T1000 (cell line): ENCODE results near the gene GNE.
A peak's percentile ranks its signal among the peaks of the same experiment; 100 is the strongest.
"Not testable (repeated sequence)": the region's sequence is repeated elsewhere in the genome, so short reads cannot be mapped to it uniquely, and the experiment has no call there.

ENCODE experiments used
- DNase-seq: peaks from one replicate; lab custom pipeline; 2025; ENCODE audit warnings: mixed read lengths; lab: John Stamatoyannopoulos, UW

The GNE gene, protein sequence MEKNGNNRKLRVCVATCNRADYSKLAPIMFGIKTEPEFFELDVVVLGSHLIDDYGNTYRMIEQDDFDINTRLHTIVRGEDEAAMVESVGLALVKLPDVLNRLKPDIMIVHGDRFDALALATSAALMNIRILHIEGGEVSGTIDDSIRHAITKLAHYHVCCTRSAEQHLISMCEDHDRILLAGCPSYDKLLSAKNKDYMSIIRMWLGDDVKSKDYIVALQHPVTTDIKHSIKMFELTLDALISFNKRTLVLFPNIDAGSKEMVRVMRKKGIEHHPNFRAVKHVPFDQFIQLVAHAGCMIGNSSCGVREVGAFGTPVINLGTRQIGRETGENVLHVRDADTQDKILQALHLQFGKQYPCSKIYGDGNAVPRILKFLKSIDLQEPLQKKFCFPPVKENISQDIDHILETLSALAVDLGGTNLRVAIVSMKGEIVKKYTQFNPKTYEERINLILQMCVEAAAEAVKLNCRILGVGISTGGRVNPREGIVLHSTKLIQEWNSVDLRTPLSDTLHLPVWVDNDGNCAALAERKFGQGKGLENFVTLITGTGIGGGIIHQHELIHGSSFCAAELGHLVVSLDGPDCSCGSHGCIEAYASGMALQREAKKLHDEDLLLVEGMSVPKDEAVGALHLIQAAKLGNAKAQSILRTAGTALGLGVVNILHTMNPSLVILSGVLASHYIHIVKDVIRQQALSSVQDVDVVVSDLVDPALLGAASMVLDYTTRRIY

DNA sequence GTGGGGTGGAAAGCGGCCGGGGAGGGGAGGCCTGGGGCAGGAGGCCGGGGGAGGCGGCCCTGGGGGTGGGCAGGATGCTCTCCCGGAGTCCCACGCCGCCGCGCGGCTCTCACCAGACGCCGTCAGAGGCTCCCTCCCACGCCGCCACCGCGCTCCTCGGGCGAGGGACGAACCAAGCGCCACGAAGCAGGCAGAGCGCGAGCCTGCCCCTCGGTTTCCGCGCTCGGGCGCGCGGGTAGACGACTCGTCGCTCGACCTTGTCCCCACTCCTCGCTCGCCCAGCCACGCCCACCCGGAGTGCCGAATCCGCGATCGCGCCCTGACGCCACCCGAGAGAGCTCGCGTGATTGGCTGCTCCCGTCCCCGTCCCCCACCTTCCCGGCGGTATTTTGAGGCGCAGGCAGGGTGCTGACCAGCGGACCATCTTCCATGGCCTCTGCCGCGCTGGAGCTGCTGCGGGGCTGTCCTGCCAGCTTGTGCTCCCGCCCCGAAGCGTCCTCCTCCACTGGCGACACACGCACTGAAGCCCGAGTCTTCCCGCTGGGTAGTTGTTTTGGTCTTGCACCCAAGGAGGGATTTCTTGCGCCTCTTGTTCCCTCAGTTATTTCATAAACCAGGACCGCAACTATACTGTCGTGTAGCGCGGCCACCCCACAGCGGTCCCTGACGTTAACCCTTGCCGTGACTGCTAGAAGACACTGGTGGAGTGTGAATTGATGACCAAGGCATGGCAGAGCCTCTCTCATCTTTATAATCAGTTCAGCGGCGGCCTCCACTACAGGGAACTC is at the start of gene GNE:
Gene GNE, minus strand, starts transcription at position 241 of the 788 bp plus-strand sequence. CDS start 9,093 bp downstream, outside the sequence.
- peak; percentile 89 for DNase-seq

DNA sequence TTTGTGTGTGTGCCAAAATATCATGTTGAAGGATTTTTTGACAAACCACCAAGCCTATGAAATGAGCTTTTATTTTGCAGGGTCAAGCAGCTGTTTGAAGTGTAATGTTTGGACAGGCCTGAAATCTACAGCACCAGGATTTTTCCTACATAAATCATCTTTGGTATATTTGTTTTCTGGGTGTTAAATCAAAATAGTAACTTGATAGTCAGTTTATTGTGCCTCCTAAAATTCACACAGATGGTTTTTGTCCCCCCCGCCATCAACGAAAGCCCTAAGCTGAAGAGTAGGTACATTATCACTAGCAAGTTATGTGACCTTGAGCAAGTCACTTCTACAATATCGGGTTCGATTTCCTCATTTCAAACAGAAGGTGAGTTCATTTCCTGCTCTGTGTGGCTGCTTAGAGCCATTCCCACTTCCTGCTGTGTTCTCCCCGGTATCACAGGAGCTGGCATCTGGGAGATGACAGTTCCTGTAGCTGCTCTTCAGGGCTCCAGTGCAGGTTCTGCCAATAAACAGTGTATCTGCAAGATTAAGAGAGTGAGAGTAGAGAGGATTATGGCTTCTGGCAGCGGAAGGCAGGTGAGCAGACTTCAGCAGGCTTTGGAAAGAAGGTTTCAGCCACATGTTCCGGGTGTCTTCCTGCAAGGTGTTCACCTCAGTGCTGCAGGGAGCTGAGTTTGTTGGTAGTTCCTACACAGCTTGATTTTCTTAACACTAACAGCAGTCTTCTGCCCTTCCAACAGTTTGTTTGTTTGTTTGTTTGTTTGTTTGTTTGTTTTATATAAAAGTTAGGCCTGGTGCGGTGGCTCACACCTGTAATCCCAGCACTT is 48.4 kb upstream of the GNE start:
- no peak for DNase-seq

DNA sequence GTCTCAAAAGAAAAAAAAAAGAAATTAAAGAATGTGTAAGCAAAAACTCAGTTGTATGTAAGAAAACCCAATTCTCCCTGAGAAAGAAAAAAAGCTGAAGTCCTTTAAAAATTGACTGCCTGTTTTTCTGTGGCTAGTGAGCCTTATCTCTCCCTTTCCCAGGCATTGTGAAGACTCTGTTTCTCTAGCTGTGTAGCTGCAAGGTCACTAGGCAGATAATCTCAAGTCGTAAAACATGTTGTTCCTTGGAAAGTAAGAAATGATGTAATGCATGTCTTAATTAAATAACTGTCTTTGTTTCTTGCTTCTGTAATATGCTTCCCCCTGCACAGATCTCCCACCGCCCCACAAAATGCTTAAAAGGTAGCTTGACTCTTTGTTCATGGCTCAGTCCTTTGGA is 46.1 kb upstream of the GNE start:
- not testable (repeated sequence) for DNase-seq

DNA sequence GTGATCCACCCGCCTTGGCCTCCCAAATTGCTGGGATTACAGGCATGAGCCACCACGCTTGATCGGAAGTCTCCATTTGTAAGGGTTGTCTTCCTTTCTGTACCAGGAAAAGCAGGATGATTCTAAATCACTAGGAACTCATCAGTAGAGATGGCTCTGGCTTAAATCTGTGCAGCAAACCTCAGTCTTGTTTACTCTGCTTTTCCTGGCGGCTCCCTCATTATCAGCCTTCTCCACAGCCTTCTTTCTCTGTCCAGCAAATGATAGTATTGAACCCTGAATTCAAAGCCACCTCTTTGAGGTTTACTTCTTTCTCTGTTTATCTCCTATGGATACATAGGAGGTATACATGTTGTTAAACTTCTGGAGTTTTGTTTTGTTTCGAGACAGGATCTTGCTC is 43.0 kb upstream of the GNE start:
- no peak for DNase-seq

DNA sequence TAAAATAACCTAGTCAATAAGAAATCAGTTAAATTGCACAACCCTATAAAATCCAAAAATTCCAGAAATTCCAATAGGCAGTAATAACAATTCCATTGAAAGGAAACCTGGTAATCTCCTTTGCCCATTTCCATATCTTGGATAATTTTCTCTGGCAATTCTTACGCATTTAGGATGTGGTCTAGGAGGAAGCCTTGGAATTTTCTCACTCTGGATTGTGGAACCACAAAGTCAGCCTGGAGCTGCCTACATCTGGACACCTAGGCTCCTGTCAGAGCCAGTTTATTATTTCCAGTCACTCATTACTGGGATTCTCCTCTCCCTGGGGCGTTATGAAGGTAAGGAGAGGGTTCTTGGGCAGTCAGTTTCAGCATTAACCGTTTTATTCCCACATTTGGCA is 40.3 kb upstream of the GNE start:
- DNase-seq: no peak

DNA sequence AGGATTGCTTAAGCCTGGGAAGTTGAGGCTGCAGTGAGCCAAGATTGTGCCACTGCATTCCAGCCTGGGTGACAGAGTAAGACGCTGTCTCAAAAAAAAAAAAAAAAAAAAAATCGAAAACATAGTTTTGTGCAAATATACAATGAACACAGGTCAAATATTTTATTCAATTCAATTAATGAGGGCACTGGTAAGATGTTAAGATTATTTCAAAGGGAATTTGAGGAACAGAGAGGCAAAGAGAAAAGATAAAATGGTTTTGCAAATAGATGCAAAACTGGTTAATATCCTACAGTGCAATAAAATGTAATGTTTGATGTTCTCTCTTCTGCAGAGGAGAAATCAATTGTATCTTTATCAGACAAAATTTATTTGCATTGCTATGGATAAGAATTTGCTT is 39.5 kb upstream of the GNE start:
- DNase-seq: no peak

DNA sequence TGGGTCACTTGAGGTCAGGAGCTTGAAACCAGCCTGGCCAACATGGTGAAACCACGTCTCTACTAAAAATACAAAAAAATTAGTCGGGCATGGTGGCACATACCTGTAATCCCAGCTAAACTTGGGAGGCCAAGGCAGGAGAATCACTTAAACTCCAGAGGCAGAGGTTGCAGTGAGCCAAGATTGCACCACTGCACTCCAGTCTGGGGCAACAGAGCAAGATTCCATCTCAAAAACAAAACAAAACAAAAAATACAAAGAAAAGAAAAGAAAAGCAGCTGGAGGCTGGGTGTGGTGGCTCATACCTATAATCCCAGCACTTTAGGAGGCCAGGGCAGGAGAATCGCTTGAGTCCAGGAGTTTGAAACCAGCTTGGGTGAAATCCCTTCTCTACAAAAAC is 36.7 kb upstream of the GNE start:
- DNase-seq: not testable (repeated sequence)

DNA sequence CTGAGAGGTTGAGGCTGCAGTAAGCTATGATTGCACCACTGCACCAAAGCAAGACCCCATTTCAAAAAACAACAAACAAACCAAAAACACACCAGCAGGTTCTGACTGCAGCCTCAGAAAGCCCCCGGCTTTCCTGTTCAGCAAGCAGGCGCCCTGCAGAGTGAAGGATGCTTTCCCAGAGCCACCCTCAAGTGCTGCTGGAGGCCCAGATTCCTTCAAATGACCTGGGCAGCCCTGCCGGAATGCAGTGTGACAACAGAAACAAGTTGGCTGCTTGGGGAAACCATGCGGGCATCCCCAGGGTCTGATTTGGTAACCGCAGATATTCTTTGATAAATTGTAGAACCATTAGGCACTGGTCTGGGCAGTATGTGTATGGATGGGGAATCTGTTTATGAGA is 35.7 kb upstream of the GNE start:
- no peak for DNase-seq

DNA sequence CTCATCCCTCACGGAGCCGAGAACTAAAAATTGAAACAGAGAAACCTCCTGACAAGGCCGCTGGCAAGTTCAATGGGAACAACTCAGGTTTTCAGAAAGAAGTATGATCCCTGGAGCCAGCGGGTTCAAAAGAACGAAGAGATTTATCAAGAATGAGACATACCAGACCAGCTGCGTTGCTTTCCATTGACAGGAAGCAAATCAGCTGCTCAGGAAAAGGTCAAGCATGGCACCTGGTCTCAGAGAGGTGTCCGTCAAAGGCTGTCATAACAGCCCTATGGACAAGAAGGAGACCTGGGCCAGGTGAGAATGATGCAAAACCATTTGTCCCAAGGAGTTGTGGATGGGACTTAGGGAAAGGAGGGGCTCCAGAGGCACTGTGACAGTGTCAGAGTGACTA is 34.9 kb upstream of the GNE start:
- DNase-seq: no peak

DNA sequence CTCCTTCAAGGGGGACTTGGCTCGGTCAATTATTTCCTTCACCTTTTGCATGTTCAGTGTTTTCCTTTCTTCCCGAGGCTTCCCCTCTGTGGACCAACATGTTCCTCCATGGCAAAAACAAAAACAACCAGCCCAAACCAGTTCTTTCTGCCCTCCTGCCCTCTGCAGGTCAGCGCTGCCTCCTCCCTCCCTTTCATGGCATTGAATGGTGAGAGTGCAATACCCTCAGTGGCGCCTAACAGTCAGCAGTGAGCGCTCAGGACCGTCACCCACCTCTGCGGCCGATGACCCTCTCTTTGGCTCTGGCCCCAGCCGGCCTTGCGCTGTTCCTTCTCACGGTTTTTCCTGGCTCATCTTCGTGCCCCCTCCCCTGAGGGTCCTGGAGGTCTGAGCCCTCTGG is 34.4 kb upstream of the GNE start:
- DNase-seq: no peak

DNA sequence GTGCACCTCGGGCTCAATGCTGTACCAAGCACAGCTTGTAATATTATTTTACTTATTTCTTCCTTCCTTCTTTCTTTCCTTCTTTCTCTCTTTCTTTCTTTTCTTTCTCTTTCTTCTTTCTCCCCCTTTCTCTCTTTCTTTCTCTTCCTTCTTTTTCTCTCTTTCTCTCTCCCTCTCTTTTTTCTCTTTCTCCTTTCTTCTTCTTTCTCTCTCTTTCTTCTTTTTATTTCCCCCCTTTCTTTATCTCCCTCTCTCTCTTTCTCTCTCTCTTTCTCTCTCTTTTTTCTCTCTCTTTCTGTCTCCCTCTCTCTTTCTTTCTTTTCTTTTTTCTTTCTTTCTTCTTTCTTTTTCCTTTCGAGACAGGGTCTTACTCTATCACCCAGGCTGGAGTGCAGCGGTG is 32.7 kb upstream of the GNE start:
- no peak for DNase-seq

DNA sequence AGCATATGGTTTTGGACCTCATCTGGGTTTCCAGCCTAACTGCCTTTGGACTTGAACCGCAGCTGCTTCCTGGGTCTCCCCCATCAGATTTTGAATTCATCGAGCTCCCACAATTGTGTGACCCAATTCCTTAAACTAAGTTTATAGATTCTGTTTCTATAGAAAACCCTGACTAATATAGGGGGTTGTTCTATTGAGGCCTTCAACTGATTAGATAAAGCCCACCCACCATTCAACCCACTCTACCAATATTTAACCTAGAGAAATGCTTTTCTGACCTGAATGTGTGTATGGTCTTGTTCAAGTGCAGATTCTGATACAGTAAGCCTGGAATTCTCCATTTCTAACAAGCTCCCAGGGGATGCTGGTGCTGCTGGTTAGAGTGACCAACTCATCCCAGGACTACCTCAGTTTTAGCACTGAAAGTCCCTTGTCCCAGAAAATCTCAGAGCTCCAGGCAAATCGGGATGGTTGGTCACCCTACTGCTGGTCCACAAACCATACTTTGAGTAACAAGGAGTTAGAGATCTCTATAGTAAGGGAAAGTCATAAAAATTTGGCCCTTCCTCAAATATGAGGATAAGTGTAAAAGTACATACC is 31.7 kb upstream of the GNE start:
- DNase-seq: no peak

DNA sequence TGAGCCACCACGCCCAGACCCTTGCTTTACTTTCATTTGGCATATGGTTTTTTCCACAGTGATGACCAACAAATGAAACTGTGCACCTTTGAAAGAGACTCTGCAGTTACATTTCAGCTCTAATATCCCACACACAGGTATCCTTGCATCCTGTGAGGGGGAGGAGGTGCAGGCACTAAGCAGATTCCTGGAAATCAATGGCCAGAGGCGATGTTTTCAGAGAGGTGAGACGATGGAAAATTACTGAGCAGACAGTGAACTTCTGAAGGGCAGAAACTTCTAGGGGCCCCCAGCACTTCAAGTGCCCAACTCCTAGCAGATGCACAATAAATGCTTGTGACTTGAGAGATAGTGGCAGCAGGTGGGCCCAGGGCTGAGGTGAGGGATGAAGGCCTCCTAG is 29.8 kb upstream of the GNE start:
- DNase-seq: no peak

DNA sequence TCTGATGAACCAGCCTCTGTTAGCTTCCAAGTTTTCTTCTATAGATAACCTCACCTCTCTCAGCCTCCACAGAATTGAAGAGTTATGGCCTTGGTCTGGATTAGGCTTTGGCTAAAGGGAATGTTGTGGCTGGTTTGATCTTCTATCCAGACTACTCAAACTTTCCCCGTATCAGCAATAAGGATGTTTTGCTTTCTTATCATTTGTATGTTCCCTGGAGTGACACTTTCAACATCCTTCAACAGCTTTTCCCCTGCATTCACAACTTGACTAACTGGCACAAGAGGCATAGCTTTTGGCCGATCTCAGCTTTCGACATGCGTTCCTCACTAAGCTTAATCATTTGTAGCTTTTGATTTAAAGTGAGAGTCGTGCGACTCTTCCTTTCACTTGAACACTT is 28.1 kb upstream of the GNE start:
- DNase-seq: no peak

DNA sequence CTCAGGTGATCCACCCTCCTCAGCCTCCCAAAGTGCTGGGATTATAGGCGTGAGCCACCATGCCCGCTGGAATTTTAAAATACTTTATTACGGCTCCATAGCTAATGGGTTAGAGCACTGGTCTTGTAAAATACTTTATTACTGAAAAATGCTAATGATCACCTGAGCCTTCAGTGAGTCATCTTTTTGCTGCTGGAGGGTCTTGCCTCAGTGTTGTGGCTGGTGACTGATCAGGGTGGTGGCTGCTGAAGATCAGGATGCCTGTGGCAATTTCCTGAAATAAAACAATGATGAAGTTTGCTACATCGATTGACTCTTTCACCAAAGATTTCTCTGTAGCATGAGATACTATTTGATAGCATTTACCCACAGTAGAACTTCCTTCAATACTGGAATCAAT is 26.0 kb upstream of the GNE start:
- DNase-seq: no peak

DNA sequence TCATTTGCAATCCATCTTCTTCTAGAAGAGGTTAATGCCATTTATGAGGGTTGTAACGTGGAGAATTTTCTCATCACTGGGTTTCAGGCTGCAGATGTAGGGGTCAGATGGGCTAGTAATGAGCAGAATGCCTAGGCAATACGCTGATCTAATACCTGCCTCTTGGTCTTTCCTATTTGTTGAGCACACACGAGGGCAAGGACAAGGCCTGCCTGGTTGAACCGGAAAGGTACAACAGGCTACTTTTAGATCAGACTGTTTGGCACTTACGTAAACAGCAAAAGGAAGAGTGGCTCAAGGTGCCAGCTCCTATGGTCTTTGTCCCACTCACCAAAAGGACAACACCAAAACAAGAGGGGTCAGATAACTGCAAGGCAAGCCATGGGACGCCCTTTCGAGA is 24.0 kb upstream of the GNE start:
- no peak for DNase-seq

DNA sequence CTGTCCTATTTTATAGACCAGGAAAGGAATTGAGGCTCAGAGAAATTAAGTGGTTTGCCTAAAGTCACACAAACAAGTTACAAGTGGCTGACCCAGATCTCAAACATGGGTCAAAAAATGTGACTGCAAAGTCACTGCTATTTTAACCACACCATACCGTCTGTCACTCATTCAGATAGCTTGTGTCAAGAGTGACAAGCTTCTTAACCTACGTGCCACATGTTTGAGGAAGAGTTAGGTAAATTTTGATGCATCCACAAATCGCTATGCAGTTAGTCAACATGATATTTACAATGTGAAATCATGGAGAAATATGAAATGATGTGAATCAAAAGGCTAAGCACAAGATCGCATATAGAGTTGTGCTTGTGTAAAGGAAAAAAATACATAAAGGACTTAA is 22.7 kb upstream of the GNE start:
- no peak for DNase-seq

DNA sequence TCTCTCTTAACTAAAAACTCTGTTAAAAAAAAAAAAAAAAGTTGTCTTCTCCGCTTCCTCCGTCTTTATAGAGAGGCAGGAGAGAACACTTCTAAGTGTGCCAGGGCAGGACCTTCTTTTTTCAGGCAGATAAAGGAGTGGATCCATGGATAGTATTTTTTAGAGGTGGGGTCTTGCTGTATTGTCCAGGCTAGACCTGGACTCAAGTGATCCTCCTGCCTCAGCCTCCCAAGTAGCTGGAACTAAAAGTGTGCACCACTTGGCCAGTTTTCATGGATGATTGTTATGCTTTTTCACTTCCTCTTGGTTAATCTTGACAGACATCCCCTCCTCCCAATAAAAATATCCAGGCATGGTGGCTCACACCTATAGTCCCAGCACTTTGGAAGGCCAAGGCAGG is 20.0 kb upstream of the GNE start:
- no peak for DNase-seq

DNA sequence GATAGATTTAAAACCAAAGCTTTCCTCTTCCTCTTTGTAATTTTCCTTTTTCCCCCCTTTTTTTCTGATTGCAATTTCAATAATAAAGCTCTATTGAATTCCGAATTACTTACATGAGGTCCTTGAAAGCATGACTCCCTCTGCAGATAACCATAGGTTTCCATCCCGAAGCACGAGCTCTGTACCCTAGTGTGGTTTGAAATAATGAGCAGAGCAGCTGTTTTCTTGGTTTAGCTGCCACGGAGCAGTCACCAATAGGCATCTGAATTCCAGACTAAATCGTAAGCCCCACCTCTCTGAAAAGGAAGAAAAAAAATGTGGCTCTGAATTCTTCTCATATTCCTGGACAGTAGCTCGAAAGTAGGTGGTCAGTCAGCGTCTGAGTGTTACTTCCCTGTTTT is 18.5 kb upstream of the GNE start:
- DNase-seq: no peak

DNA sequence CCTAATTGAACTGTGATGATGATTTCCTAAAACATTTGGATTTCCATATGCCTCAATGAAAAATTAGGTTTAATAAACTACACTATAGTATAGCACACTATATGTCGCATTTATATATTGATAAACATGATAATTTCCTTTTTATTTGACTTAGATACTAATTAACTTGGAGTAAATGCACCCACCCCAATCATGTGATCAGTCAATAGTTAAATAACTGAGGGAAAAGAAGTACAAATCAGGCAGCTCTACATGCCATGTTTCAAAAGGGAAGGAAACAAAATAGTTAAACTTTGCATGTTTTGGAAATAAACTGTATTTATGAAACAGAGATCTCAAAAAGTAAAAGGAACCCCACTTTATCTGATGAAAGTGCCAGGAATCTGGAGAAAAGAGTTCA is 18.0 kb upstream of the GNE start:
- DNase-seq: no peak

DNA sequence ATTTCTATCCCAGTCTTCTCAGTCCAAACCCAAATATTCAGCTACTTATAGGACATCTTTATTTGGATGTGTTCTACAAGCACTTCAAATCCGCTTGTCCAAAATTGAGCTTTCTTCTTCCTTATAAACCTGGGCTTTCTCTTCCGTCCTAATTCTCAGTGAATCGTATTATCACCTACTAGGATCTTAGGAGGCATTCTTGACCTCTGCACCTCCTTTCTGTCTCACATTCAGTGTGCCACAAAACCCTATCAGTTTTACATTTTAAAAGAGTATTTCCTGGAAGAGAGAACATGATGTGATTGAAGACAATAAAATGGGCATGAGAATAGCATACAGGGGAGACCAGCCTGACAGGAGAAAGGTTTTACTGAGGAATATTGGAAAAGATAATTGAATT is 16.8 kb upstream of the GNE start:
- DNase-seq: no peak

DNA sequence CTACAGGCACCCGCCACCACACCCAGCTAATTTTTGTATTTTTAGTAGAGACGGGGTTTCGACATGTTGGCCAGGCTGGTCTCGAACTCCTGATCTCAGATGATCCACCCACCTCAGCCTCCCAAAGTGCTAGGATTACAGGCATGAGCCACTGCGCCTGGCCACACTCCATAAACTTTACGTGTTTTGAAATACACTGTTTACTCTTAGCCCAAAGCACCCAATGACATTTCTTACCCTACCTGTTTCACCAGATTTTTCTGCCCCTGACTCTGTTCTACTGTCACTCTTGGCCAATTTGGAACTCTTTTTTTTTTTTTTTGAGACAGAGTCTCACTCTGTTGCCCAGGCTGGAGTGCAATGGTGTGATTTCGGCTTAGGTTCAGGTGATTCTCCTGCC is 15.1 kb upstream of the GNE start:
- DNase-seq: not testable (repeated sequence)
